GM23248 (cell line): Measurements from ENCODE around the gene GDNF.

Experiments used
- EZH2 ChIP-seq: fragments of 200-600 bp; sonication (generic); IDR thresholded peaks from 2 replicates; pipeline ENCODE4 v1.6.1; 2018; ENCODE audit warnings: antibody characterized with exemption, mild to moderate bottlenecking; ENCODE audit not compliant: insufficient read depth, poor library complexity, severe bottlenecking
- EZH2phosphoT487 ChIP-seq: fragments of 200-600 bp; sonication (generic); IDR thresholded peaks from 2 replicates; pipeline ENCODE4 v1.6.1; 2018; ENCODE audit warnings: antibody characterized with exemption, moderate library complexity, mild to moderate bottlenecking, low read depth; ENCODE audit not compliant: insufficient read depth

DNA sequence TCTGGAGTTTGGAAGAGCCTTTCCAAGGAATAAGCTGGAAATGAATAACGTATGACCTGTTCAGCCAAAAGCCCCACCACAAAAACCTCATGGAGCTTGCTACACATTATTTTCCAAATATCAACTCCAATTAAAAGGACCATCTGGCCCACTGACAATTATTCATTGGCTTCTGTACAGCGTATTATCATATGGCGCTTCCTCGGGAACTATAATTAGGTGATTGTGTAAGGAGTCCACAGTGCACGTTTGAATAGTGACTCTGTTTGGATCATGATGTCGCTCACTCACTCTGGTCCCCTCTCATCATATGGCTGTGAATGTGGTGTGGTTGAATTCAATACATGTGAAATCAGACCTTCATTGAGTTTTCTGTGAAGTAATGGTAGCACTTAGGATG lies 52.1 kb downstream of the GDNF start:
- TF ChIP-seq EZH2 (no peak), EZH2phosphoT487 (no peak)
